NCI-H2227 (cell line): Measurements from ENCODE around the gene SLC39A8.

Experiments used
- DNase-seq: peaks from one replicate; lab custom pipeline; 2025; ENCODE audit not compliant: unreplicated experiment; lab: John Stamatoyannopoulos, UW

The SLC39A8 gene

DNA sequence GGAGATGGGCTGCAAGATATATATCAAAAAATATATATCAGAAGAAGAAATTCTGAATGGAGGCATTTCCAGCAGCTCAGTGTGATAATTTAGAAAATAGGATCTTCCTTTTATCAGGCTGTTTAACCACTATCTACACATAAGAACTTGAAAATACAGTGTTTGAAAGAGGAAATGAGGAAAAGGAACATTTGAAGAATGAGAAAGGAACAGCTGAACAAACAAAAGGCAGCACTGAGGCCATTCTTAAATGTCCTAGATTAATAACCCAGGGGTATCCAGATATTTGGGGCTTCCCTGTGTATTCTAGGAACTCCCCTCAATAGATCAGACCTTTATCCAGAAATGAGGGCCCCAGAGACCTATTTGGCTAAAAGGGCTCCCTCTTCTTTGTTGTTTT is 4.1 kb downstream of the SLC39A8 start:
- DNase-seq: no peak

DNA sequence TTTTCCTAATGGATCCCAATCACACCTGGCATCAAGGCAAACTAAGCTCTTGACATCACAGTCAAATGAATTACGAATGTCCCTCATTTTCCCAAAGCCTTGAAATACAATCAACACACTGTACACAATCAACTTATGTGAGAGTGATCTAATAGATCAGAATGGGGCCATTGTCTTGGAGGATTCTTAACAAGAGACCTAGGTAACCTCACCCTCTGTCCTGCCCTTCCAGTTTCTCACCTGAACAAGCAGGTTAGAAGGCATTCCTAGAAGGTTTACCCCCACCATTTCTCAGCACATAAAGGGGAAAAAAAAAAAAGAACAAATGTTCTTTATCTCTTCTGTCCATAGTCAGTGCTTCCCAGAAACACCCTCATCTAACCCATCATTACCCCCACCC is 6.3 kb downstream of the SLC39A8 start:
- DNase-seq: no peak

DNA sequence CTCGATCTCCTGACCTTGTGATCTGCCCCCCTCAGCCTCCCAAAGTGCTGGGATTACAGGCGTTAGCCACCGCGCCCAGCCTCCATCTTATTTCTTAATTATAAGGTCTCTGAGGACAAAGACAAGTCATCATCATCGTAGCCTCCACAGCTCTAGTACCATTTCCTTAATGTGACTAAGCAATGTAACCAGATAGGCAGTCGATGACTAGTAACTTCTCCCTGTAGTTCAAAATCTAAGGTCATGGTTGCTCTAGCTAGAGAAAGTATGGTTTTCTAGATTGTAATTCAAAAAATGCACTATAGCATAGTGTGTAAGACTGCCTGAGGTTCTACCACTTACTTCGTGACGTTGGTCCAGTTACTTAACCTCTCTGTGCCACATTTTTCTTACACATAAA is 6.9 kb downstream of the SLC39A8 start:
- no peak for DNase-seq

DNA sequence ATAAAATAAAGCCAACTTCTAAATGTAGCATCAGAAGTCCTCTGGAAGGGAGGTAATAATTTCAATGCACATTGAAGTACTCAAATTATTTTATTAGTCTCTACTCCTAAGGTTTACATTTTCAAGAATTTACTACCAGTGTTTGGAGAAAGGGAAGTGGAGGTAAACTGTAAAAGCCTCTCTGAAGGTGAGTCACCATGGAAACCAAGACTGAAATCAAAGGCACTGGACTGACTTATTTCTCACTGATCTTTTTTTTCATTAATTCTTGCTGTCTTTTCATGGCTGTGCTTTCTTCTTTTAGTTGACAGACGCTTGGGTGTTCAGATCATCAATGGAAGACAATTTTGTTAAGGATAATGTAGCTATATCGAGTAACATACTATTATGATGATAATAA is 9.7 kb downstream of the SLC39A8 start:
- DNase-seq: no peak

DNA sequence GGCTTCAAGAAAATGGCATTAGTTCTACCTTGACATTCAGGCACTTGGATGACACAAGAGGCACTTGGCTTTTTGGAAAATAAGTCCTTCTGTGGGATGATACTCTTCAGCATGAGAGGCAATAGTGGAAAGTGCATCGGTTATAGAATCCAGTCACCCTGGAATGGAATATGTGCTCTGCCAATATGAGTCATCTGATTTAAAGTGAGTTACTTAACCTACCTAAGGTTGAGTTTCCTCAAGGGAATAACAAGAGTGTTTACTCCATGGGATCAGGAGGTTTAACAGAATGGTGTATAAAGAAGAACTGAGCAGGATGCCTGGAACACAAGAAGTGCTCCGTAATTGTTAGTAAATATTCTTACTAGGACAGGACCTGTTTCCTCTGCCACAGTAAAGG is 10.7 kb downstream of the SLC39A8 start:
- no peak for DNase-seq

DNA sequence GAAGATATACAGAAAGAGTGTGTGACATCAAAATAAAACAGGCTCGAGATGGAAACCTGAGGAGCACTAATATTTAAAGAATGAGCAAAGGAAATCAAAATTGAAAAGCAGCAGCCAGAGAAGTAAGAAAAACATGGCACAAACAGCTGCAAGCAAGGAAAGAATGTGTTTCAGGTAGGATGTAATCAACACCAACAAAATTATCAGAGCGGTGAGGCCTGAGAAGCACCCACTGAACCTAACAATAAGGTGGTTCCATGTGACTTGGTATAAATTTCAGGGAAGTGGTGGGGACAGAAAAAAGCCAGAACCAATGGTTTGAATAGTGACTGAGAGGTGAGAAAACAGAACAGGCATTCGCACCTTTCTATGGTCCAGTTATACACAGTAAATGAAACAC is 11.5 kb downstream of the SLC39A8 start:
- DNase-seq: no peak

DNA sequence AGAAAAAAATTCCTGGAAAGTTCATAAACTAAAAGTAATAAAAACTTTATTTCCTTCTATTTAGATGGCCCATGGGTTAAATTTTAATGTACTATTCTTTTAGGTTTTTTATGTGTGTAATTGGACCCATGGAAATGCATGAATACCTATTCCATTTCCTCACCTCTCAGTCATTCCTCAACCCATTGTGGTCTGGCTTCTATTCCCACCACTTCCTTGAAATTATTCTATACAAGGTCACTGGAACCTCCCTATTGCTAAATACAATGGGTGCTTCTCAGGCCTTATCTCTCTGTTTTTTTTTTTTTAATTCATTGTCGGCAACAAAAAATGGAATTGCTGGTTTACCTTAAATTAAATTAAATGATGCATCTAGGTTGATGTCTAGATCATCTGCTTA is 17.2 kb downstream of the SLC39A8 start:
- no peak for DNase-seq

DNA sequence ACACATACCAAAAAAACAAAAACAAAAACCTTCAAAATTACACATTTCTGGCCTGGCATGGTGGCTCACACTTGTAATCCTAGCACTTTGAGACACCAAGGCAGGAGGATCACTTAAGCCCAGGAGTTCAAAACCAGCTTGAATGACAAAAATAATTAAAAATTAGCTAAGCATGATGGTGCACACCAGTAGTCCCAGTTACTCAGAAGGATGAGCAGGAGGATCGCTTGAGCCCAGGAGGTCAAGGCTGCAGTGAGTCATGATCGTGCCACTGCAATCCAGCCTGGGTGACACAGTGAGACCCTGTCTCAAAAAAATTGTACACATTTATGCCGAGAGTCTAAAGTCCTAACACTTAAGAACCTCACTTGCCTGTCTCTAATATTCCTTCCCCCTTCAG is 18.3 kb downstream of the SLC39A8 start:
- no peak for DNase-seq

DNA sequence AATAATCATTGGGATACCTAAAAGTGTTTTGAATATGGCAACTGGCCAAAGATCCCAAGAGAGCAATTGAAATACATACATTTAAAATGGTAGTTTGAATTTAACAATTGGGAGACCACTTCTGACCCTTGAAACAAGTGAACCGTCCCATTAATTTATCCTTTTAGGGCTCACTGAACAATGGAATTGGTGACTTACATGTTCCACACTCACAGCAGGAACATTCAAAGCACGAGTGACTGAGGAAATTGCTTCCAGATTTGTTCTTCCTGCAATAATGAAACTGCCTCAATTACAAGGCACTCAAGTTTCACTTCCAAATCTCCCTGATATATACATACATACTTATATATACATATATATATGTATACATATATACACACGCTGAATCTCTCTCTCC is 20.6 kb downstream of the SLC39A8 start:
- DNase-seq: no peak

DNA sequence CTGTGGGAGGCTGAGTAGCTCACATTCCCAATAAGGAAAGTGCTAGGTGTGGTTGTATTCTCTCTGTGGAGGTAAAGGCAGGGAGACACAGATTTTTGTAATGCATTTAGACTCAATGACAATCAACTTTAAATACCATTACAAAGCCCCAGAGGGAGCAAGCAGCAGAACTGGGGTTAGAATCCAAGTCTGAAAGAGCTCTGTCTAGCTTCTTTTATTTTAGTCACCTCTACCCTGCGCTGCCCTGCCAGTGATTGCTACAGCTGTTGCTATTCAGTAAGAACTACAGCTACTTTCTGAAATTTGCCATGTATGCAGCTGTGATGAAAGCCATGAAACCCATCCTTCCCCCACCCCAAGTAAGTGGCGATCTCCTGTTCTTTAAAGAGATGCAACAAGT is 22.5 kb downstream of the SLC39A8 start:
- no peak for DNase-seq

DNA sequence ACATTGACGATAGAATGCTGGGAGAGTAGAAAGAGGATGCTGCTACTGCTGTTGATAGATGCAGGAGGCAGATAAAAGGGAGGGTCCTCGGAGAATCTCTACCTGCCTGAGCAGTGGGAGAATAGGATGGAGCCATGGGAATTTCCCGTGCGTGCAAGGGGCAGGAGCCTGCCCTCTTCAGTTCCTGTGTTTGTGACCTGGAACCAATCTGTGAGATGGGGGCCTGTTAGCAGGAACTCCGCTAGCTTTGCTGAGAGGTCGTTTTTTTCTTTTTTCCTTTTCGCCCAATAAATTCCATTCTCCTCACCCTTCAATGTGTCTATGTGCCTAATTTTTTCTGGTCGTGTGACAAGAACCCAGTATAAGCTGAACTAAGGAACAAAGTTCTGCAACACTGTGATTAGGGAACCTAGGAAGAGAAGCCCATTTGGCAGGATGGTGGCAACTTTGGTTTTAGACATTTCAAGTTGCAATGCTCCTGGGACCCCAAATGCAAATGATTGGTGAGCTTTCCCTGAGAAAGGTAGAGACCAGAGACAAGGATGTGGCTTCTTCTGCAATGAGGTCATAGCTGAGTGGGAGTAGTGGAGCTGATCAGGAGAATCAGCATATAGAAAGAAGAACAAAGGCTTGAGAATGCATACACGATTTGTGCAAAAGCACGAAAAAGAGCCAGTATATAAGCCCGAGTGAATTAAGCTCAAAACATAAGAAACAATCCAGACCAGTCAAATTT is 23.9 kb downstream of the SLC39A8 start:
- DNase-seq: no peak

DNA sequence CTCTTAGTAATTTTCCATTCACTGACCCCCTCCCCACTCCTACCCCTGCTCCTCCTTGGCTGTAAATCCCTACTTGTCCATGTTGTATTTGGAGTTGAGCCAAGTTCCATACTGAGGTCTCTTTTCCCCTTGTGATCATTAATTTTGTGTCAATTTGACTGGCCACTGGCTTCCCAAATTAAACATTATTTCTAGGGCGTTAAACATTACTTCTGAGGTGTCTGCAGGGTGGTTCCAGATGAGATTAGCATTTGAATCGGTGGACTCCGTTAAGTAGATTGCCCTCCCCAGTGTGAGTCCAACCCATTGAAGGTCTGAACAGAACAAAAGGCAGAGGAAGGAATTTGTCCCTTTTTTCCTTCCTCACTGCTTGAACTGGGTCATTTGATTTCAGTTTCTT is 25.7 kb downstream of the SLC39A8 start:
- DNase-seq: no peak

DNA sequence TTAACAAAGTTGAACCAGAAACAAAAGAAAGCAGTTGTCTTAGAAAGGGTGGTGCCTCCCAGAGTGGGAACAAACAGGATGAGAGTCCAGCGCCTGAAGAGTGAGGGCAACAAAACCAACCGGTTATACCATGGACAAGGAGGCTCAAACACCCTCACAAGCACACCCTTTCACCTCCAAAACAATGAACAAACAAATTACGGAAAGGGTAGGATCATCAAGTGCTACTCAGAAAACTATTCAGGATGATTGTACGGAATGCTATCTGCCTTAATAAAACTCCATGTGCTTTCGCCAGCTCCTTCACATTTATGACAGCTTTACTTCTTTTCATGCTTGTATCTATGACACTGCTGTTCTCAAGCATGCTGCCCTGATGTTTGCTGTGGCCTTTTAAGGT is 26.8 kb downstream of the SLC39A8 start:
- DNase-seq: no peak

DNA sequence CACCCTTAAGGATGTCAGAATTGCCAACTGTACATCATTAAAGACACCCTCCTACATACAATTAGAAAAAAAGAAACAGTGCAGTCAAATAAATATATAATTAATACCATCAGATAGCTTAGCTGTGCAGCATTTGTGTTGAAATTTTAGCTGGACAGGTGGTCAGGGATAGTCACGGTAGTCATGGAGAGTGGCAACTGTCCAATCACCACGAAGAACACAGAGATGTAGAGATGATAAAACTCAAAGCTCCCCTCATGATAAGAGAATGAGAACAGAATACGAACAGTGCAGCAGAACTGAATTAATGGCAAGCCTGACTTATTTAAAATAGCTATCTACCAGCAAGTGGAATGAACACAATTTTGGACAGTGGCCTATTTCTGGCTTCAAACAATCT is 27.2 kb downstream of the SLC39A8 start:
- DNase-seq: no peak

DNA sequence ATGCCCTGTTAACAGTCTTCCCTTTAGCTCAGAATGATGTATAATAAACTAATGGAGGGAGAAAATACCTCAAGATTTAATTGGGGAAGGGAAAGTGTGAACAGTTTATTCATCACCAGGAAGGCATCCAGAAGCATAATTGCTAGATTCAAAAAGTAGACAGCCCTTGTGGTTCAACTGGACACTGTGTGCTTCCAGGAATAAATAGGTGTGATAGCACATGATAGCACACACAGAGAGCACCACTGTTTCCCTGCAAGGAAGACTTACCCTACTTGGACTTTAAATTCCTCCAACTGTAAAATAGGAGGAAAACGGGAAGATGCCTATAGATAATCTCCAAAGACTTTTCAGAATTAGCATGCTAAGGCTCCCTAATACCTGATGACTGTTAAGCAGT is 27.8 kb downstream of the SLC39A8 start:
- DNase-seq: no peak

DNA sequence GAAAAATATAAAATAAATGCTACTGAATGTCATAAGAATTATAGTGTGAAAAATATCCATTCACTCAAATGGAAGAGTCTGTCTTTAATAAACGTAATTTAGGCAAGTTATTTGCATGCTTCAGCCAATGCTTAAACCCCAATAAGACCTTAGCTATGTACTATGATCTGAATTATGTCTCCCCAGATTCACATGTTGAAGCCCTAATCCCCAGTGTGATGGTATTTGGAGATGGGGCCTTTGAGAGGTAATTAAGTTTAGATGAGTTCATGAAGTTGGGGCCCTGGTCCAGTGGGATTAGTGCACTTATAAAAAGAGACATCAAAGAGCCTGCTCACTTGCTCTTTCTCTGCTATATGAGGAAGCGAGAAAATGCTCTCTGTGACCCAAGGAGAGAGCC is 28.7 kb downstream of the SLC39A8 start:
- no peak for DNase-seq

DNA sequence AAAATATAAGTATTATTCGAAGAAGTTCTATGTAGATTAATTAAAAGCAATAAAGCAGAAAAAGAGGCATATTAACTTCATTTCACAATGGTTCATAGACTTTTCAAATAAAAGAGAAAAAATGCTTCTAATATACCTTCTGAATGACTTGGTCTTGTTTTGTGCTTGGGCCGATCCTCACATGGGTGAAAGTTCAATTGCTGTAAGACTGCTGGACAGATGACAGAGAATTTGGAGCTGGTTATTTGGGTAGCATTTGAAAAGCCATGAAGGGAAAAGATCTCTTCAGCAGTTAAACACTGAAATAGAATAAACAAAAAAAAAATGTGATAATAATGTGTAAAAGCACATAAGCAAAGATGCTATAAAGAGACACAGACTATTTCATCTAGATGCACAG is 29.8 kb downstream of the SLC39A8 start:
- DNase-seq: no peak

DNA sequence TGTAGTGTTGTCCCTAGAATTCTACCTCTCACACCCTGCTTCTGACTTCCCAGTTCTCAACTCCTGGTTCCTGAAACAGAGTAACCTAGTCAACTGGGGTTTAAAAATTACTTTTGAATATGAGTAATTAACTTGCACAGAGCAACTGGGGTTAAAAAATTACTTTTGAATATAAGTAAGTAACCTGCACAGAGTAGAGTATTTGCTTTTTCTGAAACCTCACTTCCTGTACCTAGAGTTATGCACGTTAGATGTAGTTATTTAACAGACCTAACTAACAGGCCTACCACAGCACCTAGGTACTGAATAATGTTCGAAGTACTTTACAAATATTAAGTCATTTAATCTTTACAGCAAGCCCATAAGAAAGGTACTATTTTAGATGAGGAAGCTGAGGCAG is 32.9 kb downstream of the SLC39A8 start:
- no peak for DNase-seq

DNA sequence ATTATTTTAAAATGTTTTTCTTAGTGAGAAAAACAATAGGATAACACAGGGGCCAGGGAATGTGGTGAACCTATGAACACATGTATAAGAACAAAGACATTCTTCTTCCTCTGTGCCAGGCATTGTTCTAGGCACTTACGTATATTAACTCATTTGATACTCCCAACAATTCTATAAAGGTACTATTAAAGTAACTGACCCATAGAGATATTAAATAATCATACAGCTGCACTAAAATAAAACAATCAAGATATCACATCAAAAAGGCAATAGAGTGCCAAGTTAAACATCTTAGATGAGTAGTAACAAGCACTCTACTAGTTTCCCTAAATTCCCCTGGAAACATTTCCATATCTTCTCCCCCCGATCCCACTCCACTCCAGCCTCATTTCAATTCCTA is 33.4 kb downstream of the SLC39A8 start:
- no peak for DNase-seq

DNA sequence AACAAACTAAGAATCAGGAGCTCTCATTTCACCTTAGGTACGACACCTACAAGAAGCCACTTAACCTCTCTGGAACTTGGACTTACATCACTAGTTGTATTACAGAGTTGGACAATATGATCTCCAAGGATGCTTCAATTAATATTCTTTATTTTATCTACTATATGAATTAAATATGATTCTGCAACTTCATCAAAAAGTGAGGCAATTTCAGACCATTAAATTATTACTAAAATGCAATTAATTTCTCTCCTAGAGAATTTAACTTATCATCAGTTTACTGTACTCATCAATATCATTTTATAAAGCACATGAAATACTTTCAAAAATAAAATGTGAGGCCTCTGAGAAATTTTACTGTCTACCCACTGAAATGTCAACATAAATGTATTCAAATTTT is 33.9 kb downstream of the SLC39A8 start:
- DNase-seq: no peak

DNA sequence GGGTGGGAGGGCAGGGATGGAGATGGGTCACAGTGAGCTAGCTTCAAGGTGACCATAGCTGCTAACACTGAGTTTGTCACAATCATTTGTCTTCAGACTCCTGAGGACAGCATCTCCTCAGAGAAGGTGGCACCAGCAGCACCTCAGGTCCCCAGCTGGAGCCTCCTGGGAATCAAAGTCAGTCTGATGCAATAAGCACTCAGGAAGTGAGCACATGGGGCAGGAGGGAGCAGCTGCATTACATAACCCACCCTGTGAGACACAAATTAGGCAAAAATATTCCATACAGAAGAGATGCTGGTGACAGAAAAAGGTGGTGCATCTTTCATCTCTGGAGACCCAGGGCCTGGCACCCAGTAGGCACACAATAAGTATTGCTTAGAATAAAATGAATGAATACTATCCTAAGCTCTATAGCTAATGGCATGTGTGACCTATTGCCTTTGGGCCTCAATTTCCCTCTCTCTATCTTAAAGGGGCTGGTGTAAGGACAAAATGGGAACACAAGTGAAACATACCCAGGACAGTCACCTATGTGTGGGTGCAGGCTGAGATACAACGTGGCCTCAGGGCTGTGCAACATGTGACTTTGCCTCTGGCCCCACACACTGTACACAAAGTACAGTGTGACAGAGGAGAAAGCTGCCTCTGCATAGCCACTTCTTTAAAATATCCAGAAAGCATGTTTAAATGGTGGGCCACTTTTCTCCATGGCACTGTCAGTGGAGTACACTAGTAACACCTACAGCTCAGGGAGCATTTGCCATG is 37.1 kb downstream of the SLC39A8 start:
- no peak for DNase-seq

DNA sequence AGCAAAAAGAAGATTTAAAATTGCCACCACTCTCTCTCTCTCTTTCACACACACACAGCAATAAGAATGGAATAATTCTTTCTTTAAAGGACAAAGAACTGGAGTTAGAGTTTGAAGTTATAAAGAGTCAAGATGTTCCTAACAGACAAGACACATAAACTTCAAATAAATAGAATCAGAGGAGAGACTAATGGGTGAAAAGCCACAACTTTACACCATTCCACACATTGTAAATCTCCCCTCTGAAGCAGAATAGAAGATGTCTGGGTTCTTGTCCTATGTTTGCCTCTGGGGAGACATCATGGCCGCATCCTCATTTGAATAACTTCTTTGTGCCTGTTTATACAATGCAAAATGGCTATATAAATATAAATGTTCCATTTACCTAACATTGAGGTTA is 39.6 kb downstream of the SLC39A8 start:
- DNase-seq: no peak

DNA sequence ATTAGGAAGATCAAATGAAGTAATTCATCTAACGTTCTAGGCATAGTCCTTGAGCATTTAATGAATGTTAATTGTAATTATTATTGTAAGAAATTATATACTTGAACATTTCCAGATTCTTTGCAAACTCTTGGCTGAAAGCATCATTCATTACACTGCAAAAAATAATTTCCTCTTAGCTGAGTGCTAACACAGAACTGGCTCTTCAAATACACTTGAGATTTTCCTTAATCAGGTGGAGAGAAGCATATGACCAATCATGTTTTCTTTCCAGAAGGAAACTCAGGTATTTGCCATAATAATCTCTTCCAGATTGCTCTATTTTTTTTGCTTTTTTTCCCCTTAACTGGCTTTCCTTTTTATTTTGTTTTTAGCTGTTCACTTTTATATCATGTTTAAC is 42.5 kb downstream of the SLC39A8 start:
- DNase-seq: no peak
